Upper lobe of right lung (tissue), 1 donor: Measurements from ENCODE around the gene WWOX. TPM values are rescaled to one million over a fixed set of nuclear protein-coding genes. Genes with fewer than 3 reads are reported as not detected.

ENCODE experiments used
- ATAC-seq: fragments of 200-7000 bp; cut with Tn5 transposase; one replicate; pipeline ENCODE4 v1.9.1; 2020; ENCODE audit warnings: mild to moderate bottlenecking, moderate library complexity
- DNase-seq: peaks from one replicate; pipeline ENCODE4 v3.0.0-alpha.2; 2020
- H3K27ac ChIP-seq: fragments of 200-600 bp; one replicate; pipeline ENCODE4 v1.8.0; 2022
- H3K27me3 ChIP-seq: fragments of 200-600 bp; one replicate; pipeline ENCODE4 v1.8.0; 2022; ENCODE audit warnings: mild to moderate bottlenecking
- H3K36me3 ChIP-seq: fragments of 200-600 bp; one replicate; pipeline ENCODE4 v1.8.0; 2022
- H3K4me1 ChIP-seq: fragments of 200-600 bp; one replicate; pipeline ENCODE4 v1.8.0; 2022
- H3K4me3 ChIP-seq: fragments of 200-600 bp; one replicate; pipeline ENCODE4 v1.8.0; 2022; ENCODE audit warnings: mild to moderate bottlenecking
- H3K9me3 ChIP-seq: fragments of 200-600 bp; one replicate; pipeline ENCODE4 v1.8.0; 2022
- CTCF ChIP-seq: fragments of 200-600 bp; IDR thresholded peaks from one replicate; pipeline ENCODE4 v1.8.0; 2022; ENCODE audit warnings: antibody characterized with exemption
- intact Hi-C: fragments of 100-400 bp; cut with DNase I; formaldehyde crosslinking; loops from one replicate; pipeline ENCODE4 v1.11.0; 2022
- total RNA-seq: library from RNA; stranded (reverse); fragmentation: NEBNext Ultra II Directional; extraction: Animal tissue kit (Norgen Biotek cat#: 25700); gene quantifications from one replicate; pipeline ENCODE4 v1.2.1, GENCODE V29; 2021
- donor health status: DM: no; HTN: yes; CAD: no; lungs with severe emphysema.

WWOX gene
- total RNA-seq, 1 donor from 2014 or later: 17.0 TPM

- no peak for ATAC-seq
These were observed 797.8 kb downstream of the WWOX start for GRCh38 chr16:78897299-78897698.

GRCh38 chr16:78900044-78900811, 800.8 kb downstream of the WWOX start:
- Histone ChIP-seq H3K36me3 (no peaks in the 10 kb centered on the region), H3K4me1 (no peaks in the 10 kb centered on the region), H3K27me3 (no peaks in the 10 kb centered on the region), H3K9me3 (no peaks in the 10 kb centered on the region), H3K27ac (no peak overlapping the region), H3K4me3 (no peak overlapping the region)
- no peak for ATAC-seq
- no peak for TF ChIP-seq CTCF
- intact Hi-C loops: no loop called here
- no peak for DNase-seq

More at GRCh38 chr16:78897299-78897698, 797.8 kb downstream of the WWOX start:
- Histone ChIP-seq H3K27me3 (no peaks in the 10 kb centered on the region), H3K4me3 (no peak overlapping the region), H3K9me3 (no peaks in the 10 kb centered on the region), H3K4me1 (no peaks in the 10 kb centered on the region), H3K27ac (no peak overlapping the region), H3K36me3 (no peaks in the 10 kb centered on the region)
- intact Hi-C loops: no loop called here
- DNase-seq: no peak
- no peak for TF ChIP-seq CTCF

- no peak for ATAC-seq
- no peaks in the 10 kb centered on the region for H3K27me3 ChIP-seq
- no peak overlapping the region for H3K27ac ChIP-seq
- no peaks in the 10 kb centered on the region for H3K9me3 ChIP-seq
- H3K4me1 ChIP-seq: no peaks in the 10 kb centered on the region
- intact Hi-C loops: no loop called here
- TF ChIP-seq CTCF: no peak
- no peak overlapping the region for H3K4me3 ChIP-seq
- no peak for DNase-seq
- no peaks in the 10 kb centered on the region for H3K36me3 ChIP-seq
These were observed 801.5 kb downstream of the WWOX start for GRCh38 chr16:78900966-78901365.

GRCh38 chr16:78902321-78902720, 802.9 kb downstream of the WWOX start:
- DNase-seq: no peak
- intact Hi-C loops: no loop called here

GRCh38 chr16:78903237-78903636, 803.8 kb downstream of the WWOX start:
- no peak for TF ChIP-seq CTCF
- intact Hi-C loops: no loop called here
- H3K9me3 ChIP-seq: no peaks in the 10 kb centered on the region
- DNase-seq: no peak
- H3K27me3 ChIP-seq: no peaks in the 10 kb centered on the region
- ATAC-seq: no peak
- H3K4me1 ChIP-seq: no peaks in the 10 kb centered on the region
- no peak overlapping the region for H3K27ac ChIP-seq
- H3K4me3 ChIP-seq: no peak overlapping the region
- no peaks in the 10 kb centered on the region for H3K36me3 ChIP-seq

More at GRCh38 chr16:78902321-78902720, 802.9 kb downstream of the WWOX start:
- TF ChIP-seq CTCF: no peak
- H3K4me3 ChIP-seq: no peak overlapping the region
- H3K36me3 ChIP-seq: no peaks in the 10 kb centered on the region
- no peak for ATAC-seq
- H3K9me3 ChIP-seq: no peaks in the 10 kb centered on the region
- H3K27ac ChIP-seq: no peak overlapping the region
- H3K27me3 ChIP-seq: no peaks in the 10 kb centered on the region
- no peaks in the 10 kb centered on the region for H3K4me1 ChIP-seq
